WERI-Rb-1 (cell line): ENCODE measurements around the gene CHST8.

Experiments used
- DNase-seq: peaks from one replicate; pipeline ENCODE4 v3.0.0-alpha.2; 2020
- H3K27ac ChIP-seq: fragments of 250-450 bp; sonication (Bioruptor Pico); 2 replicates; pipeline ENCODE4 v1.5.1; 2020; ENCODE audit warnings: mild to moderate bottlenecking, moderate library complexity
- H3K27me3 ChIP-seq: fragments of 250-450 bp; sonication (Bioruptor Pico); 2 replicates; pipeline ENCODE4 v1.5.1; 2021; ENCODE audit warnings: mild to moderate bottlenecking, low read depth, moderate library complexity; ENCODE audit not compliant: insufficient read depth, severe bottlenecking
- H3K36me3 ChIP-seq: fragments of 250-450 bp; sonication (Bioruptor Pico); 2 replicates; pipeline ENCODE4 v1.5.1; 2020; ENCODE audit warnings: mild to moderate bottlenecking, moderate library complexity
- H3K4me3 ChIP-seq: 2 replicates; pipeline ENCODE4 v1.5.1; 2011; ENCODE audit warnings: low read depth, mild to moderate bottlenecking, control low read depth, low read length
- H3K9me3 ChIP-seq: fragments of 250-450 bp; sonication (Bioruptor Pico); 2 replicates; pipeline ENCODE4 v1.5.1; 2021; ENCODE audit warnings: mild to moderate bottlenecking, moderate library complexity; ENCODE audit not compliant: severe bottlenecking
- CTCF ChIP-seq: IDR thresholded peaks from 2 replicates; pipeline ENCODE4 v1.5.1; 2011; ENCODE audit warnings: low read depth, mild to moderate bottlenecking, control low read depth, inconsistent platforms, low read length

CHST8 gene

GRCh38 chr19:33618884-33619283, 2.9 kb upstream of the CHST8 start:
- Histone ChIP-seq H3K36me3 (no peaks in the 10 kb centered on the region), H3K4me3 (no peak overlapping the region), H3K27ac (no peak overlapping the region), H3K9me3 (no peaks in the 10 kb centered on the region), H3K27me3 (peaks cover 3% of the 10 kb centered on the region)
- no peak for DNase-seq
- no peak for TF ChIP-seq CTCF

DNA sequence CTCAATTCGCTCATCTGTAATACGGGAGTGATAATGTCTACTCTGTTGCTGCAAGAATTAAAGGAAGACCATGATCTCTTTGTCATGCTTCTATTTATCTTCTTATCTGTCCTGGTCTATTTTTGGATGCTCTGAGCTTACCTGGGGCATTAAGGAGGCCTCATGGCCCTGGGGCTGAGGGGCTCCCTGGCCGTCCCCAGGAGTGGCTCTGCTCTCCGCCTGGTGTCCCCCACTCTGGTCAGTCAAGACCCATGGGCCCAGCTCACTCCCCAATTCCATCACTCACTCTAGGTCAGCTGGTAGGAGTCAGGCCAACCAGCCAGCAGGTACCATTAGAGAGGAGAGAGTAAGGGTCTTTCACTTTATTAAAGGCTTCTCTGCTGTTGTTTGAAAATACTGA, 1.1 kb upstream of the CHST8 start:
- Histone ChIP-seq H3K9me3 (no peaks in the 10 kb centered on the region), H3K27ac (no peak overlapping the region), H3K27me3 (peaks cover 3% of the 10 kb centered on the region), H3K36me3 (no peaks in the 10 kb centered on the region), H3K4me3 (no peak overlapping the region)
- no peak for DNase-seq
- no peak for TF ChIP-seq CTCF

DNA sequence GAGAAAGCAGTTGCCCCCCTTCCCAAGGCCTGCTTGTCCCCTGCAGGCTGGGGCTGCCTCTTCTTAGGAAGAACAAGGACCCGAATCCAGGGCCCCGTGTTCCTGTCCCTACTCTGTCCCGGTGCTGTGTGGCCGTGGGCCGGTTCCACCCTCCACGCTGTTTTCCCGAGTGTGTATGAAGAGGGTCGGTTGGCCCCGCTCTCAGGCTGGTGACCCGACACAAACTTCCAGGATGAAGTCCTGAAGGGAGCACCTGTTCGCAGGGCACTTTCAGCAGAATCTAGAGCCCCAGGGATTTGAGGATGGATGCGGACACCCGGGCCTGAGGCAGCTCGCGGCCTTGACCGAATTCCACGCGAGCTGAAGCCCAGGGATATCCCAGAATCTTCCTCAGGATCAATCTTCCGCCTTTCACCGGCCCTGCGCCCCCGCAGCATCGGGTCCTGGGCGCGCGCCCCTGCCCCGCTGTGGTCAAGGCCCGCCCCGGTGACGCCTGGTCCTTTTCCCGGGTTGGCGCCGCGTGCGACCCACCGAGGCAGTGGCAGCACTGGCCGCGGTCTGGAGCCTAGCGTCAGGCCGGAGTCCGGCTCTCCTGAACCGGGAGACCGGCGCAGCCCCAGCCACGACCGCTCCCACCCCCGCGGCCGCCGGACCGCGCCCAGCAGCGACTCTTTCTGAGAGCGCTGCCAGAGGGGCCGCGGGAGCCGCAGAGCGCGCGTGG, 528 bp upstream of the CHST8 start:
- peak; percentile 36 for DNase-seq
- no peaks in the 10 kb centered on the region for H3K36me3 ChIP-seq
- TF ChIP-seq CTCF: no peak
- H3K27me3 ChIP-seq: peaks cover 3% of the 10 kb centered on the region
- H3K4me3 ChIP-seq: peak overlapping the region; percentile 34
- 0 out of 2 replicates have a peak overlapping the region, but pooled peaks have one; percentile 23 for H3K27ac ChIP-seq
- no peaks in the 10 kb centered on the region for H3K9me3 ChIP-seq

DNA sequence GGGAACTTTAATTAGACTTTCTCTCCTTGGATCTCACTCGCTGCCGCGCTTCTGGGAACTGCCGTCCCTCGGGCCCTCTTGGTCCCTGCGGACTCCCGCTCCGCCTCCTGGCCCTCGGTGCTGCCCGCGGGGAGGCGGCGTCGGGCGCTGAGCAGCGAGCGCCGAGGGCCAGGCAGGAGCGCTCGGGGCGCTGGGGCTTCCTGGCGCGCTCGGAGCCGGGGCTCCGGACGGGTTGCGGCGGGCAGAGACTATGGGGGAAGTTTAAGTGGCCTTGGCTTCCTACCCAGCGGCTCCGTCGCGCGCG, 704 bp downstream of the CHST8 start:
- Histone ChIP-seq H3K36me3 (no peaks in the 10 kb centered on the region), H3K27ac (no peak overlapping the region; the same call in 1 of the 2 replicates), H3K9me3 (no peaks in the 10 kb centered on the region), H3K4me3 (peak overlapping the region; percentile 61), H3K27me3 (peaks cover 3% of the 10 kb centered on the region)
- no peak for TF ChIP-seq CTCF
- DNase-seq: peak; percentile 22

GRCh38 chr19:33622809-33623511, 1.2 kb downstream of the CHST8 start:
- DNase-seq: peak; percentile 65
- no peaks in the 10 kb centered on the region for H3K36me3 ChIP-seq
- no peak for TF ChIP-seq CTCF
- no peak overlapping the region for H3K27ac ChIP-seq
- peak overlapping the region; percentile 61 for H3K4me3 ChIP-seq
- no peaks in the 10 kb centered on the region for H3K9me3 ChIP-seq
- H3K27me3 ChIP-seq: peaks cover 3% of the 10 kb centered on the region
